SK-N-SH (cell line): Measurements from ENCODE around the gene MGAT5. TPM values are rescaled to one million over a fixed set of nuclear protein-coding genes. Genes with fewer than 3 reads are reported as not detected.

Experiments
- CTCF ChIA-PET: fragments of 300-600, 350-600 bp; formaldehyde crosslinking; extraction: SDS; loops from one replicate; lab custom pipeline; 2021; lab: Yijun Ruan, JAX
- POLR2A ChIA-PET: fragments of 350-600 bp; sonication (Branson Sonifier 250); formaldehyde crosslinking; extraction: SDS; loops from one replicate; lab custom pipeline; 2020; ENCODE audit warnings: antibody characterized with exemption, inconsistent platforms; lab: Yijun Ruan, JAX
- DNase-seq: peaks from one replicate; pipeline ENCODE4 v3.0.0; 2012
- H2AFZ ChIP-seq: fragments of 200-600 bp; sonication (generic); 2 replicates; pipeline ENCODE4 v1.8.1; 2016; ENCODE audit warnings: antibody characterized with exemption, mild to moderate bottlenecking, low read depth
- H3F3A ChIP-seq: fragments of 200-600 bp; sonication (generic); replicated peaks from 2 replicates; pipeline ENCODE3; 2016; ENCODE audit warnings: antibody characterized with exemption, mild to moderate bottlenecking; ENCODE audit not compliant: insufficient read depth
- H3K27ac ChIP-seq, 2 experiments: fragments of 200-500 bp in 1 of 2; fragments of 200-600 bp in 1 of 2; sonication (Bioruptor generic) in 1 of 2; sonication (generic), shearing (Covaris generic) in 1 of 2; 2 replicates each; pipeline versions ENCODE4 v1.5.1 to v1.6.1; 2014 to 2016; ENCODE audit warnings: low read depth in 2 of 2, inconsistent platforms in 1 of 2, low read length in 1 of 2, mild to moderate bottlenecking in 1 of 2, mixed read lengths in 1 of 2
- H3K27me3 ChIP-seq: fragments of 200-600 bp; sonication (generic), shearing (Covaris generic); 2 replicates; pipeline ENCODE4 v1.6.1; 2016; ENCODE audit warnings: mixed run types; ENCODE audit not compliant: insufficient read depth
- H3K36me3 ChIP-seq, 2 experiments: fragments of 200-500 bp in 1 of 2; fragments of 200-600 bp in 1 of 2; sonication (Bioruptor generic) in 1 of 2; sonication (generic) in 1 of 2; replicated peaks in 1 of 2; 2 replicates each; pipeline versions ENCODE3 to v1.5.1; 2014 to 2016; ENCODE audit warnings: low read length in 1 of 2, mild to moderate bottlenecking in 1 of 2; ENCODE audit not compliant: insufficient read depth in 2 of 2, control insufficient read depth in 1 of 2
- H3K4me1 ChIP-seq, 2 experiments: fragments of 200-500 bp in 1 of 2; fragments of 200-600 bp in 1 of 2; sonication (Bioruptor generic) in 1 of 2; sonication (generic), shearing (Covaris generic) in 1 of 2; 2 replicates each; pipeline versions ENCODE4 v1.5.1 to v1.6.1; 2014 to 2016; ENCODE audit warnings: low read depth in 1 of 2, low read length in 1 of 2, mixed run types in 1 of 2; ENCODE audit not compliant: insufficient read depth in 2 of 2, control insufficient read depth in 1 of 2
- H3K4me2 ChIP-seq: fragments of 200-600 bp; sonication (generic), shearing (Covaris generic); 2 replicates; pipeline ENCODE4 v1.6.1; 2017; ENCODE audit warnings: mixed run types
- H3K4me3 ChIP-seq, 2 experiments: fragments of 200-500 bp in 1 of 2; fragments of 200-600 bp in 1 of 2; sonication (Bioruptor generic) in 1 of 2; sonication (generic), shearing (Covaris generic) in 1 of 2; 2 replicates each; pipeline versions ENCODE4 v1.5.1 to v1.8.1; 2014 to 2016; ENCODE audit warnings: low read depth in 2 of 2, inconsistent platforms in 1 of 2, low read length in 1 of 2, mild to moderate bottlenecking in 1 of 2, mixed read lengths in 1 of 2, moderate library complexity in 1 of 2
- H3K79me2 ChIP-seq: fragments of 200-600 bp; sonication (generic); 2 replicates; pipeline ENCODE4 v1.8.1; 2017; ENCODE audit warnings: mild to moderate bottlenecking; ENCODE audit not compliant: insufficient read depth
- H3K9ac ChIP-seq: fragments of 200-600 bp; sonication (generic); 2 replicates; pipeline ENCODE4 v1.6.1; 2017; ENCODE audit warnings: mixed run types
- H3K9me2 ChIP-seq: fragments of 200-600 bp; sonication (generic); 2 replicates; pipeline ENCODE4 v1.6.1; 2017; ENCODE audit warnings: mixed run types
- H3K9me3 ChIP-seq: fragments of 200-600 bp; sonication (generic); 2 replicates; pipeline ENCODE4 v1.6.1; 2017; ENCODE audit warnings: mixed run types, mild to moderate bottlenecking, moderate library complexity
- H4K20me1 ChIP-seq: fragments of 200-600 bp; sonication (generic); 2 replicates; pipeline ENCODE4 v1.6.1; 2017; ENCODE audit warnings: mild to moderate bottlenecking, mixed run types; ENCODE audit not compliant: insufficient read depth
- CHD2 ChIP-seq: fragments of 150-350 bp; IDR thresholded peaks from 2 replicates; pipeline ENCODE4 v1.6.1; 2018; ENCODE audit warnings: low read length; ENCODE audit not compliant: partially characterized antibody
- EP300 ChIP-seq, 2 experiments: IDR thresholded peaks; 2 replicates each; pipeline versions ENCODE4 v1.4.0 to v1.6.1; 2012; ENCODE audit warnings: borderline replicate concordance in 1 of 2, low read depth in 1 of 2, low read length in 1 of 2
- EZH2phosphoT487 ChIP-seq: fragments of 200-600 bp; sonication (generic); IDR thresholded peaks from 2 replicates; pipeline ENCODE4 v1.6.1; 2017; ENCODE audit warnings: low read depth, mixed run types, mild to moderate bottlenecking, antibody characterized with exemption, moderate library complexity, borderline replicate concordance
- FOSL2 ChIP-seq: IDR thresholded peaks from 2 replicates; pipeline ENCODE4 v1.4.0; 2012; ENCODE audit warnings: low read depth, mild to moderate bottlenecking, moderate library complexity, borderline replicate concordance
- FOXM1 ChIP-seq: IDR thresholded peaks from 2 replicates; pipeline ENCODE4 v1.4.0; 2012; ENCODE audit warnings: low read depth, mild to moderate bottlenecking
- GABPA ChIP-seq: IDR thresholded peaks from 2 replicates; pipeline ENCODE4 v1.4.0; 2012; ENCODE audit warnings: low read depth, mild to moderate bottlenecking
- GATA2 ChIP-seq: sonication (generic); formaldehyde crosslinking; IDR thresholded peaks from 2 replicates; pipeline ENCODE4 v1.5.0; 2020; ENCODE audit warnings: mild to moderate bottlenecking, missing genetic modification reagents
- NFIC ChIP-seq: IDR thresholded peaks from 2 replicates; pipeline ENCODE4 v1.4.0; 2012; ENCODE audit warnings: borderline replicate concordance
- NRF1 ChIP-seq: IDR thresholded peaks from 2 replicates; pipeline ENCODE4 v1.6.1; 2012; ENCODE audit warnings: low read depth, mild to moderate bottlenecking, low read length
- PBX3 ChIP-seq: IDR thresholded peaks from 2 replicates; pipeline ENCODE4; 2012
- RCOR1 ChIP-seq: fragments of 150-350 bp; IDR thresholded peaks from 2 replicates; pipeline ENCODE4 v1.6.1; 2017; ENCODE audit warnings: antibody characterized with exemption, low read length
- RFX5 ChIP-seq: IDR thresholded peaks from 2 replicates; pipeline ENCODE4 v1.6.1; 2012; ENCODE audit warnings: mild to moderate bottlenecking, improper control_type of control experiment, low read length
- RXRA ChIP-seq: IDR thresholded peaks from 2 replicates; pipeline ENCODE4 v1.4.0; 2012; ENCODE audit warnings: low read depth, mild to moderate bottlenecking, borderline replicate concordance
- TAF1 ChIP-seq: IDR thresholded peaks from 2 replicates; pipeline ENCODE4 v1.6.1; 2012; ENCODE audit warnings: low read depth, mild to moderate bottlenecking, low read length, moderate library complexity, borderline replicate concordance
- TCF12 ChIP-seq: IDR thresholded peaks from 2 replicates; pipeline ENCODE4 v1.4.0; 2012
- TEAD4 ChIP-seq: IDR thresholded peaks from 2 replicates; pipeline ENCODE4 v1.4.0; 2012; ENCODE audit warnings: mild to moderate bottlenecking, borderline replicate concordance; ENCODE audit not compliant: insufficient read depth
- YY1 ChIP-seq: IDR thresholded peaks from 2 replicates; pipeline ENCODE4 v1.4.0; 2012; ENCODE audit warnings: low read depth, mild to moderate bottlenecking
- ZBTB33 ChIP-seq: IDR thresholded peaks from 2 replicates; pipeline ENCODE4 v1.4.0; 2012; ENCODE audit warnings: low read depth, borderline replicate concordance
- WGBS: methylation state at CpG from one replicate; pipeline ENCODE4 v1.1.6; 2017; ENCODE audit warnings: low lambda C conversion rate; 5-methylcytosine and 5-hydroxymethylcytosine counted together
- polyA plus RNA-seq, 3 experiments: library from polyadenylated mRNA; depleted of rRNA; stranded (reverse); fragments of >200 nt; gene quantifications; 2 replicates each; pipeline ENCODE4 v1.2.3, GENCODE V29; 2012
- TF ChIP-seq, protein P1 (sequence below): fragments of 200-600 bp; sonication (generic); IDR thresholded peaks from 2 replicates; pipeline ENCODE4 v1.6.1; 2017; ENCODE audit warnings: antibody characterized with exemption, mild to moderate bottlenecking, moderate library complexity
- TF ChIP-seq, protein P2 (sequence below): fragments of 150-350 bp; IDR thresholded peaks from 2 replicates; pipeline ENCODE4 v1.6.1; 2016; ENCODE audit warnings: mild to moderate bottlenecking, low read depth, low read length
- TF ChIP-seq, protein P3 (sequence below): IDR thresholded peaks from 2 replicates; pipeline ENCODE4 v1.4.0; 2012; ENCODE audit warnings: low read depth

MGAT5 gene
- polyA plus RNA-seq, 1 of the 3 experiments (the other 2 are of a cell fraction) = 18.2 TPM

DNA sequence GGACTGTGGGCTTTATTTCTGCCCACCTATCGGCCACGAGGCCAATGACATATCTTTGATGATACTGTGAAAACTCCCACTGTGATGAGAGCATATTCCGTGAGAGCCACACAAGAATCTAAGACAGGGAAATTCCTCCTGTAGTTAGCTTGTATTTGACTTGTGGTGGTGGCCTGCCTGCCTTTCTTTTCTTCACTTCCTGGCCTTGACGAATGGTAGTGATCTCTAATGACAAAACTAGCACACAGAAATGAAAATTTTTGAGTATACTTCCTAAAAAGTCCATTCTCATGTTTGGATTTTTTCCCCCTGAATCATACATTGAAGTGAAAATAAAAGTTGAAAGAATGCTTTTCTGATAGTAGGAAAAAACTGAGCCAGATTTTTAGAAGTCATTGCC, 94.4 kb downstream of the MGAT5 start (continued):
- TF ChIP-seq RCOR1 = no peak
- no peak for TF ChIP-seq TCF12
- no peak for TF ChIP-seq PBX3

DNA sequence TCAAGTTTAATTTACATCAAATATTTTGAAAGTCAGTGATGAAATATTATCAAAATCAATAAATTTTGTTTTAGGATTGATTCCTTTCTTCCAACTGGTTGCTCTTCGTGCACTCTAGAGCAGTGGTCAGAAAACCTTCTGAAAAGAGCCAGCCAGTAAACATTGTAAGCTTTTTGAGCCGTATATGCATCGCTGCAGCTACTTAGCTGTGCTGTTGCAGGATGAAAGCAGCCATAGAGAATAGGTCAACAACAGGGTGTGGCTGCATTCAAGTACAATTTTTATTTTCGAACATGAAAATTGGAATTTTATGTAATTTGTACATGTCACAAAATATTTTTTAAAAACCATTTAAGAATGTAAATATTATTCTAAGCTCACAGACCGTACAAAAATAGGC, 94.9 kb downstream of the MGAT5 start:
- Histone ChIP-seq H3K9ac (no peak overlapping the region), H3K27me3 (no peaks in the 10 kb centered on the region), H3K4me2 (no peak overlapping the region)
- CTCF ChIA-PET = interaction anchor here (1.0 to 4.0 kb wide), 6 partner anchors 10 to 230 kb away, joined by 3 to 14 read pairs (median 6); no protein-coding TSS in a partner anchor
- whole genome bisulfite sequencing = 87% methylated on average over 5 of the region's 5 CpGs
- no peak for DNase-seq
- no peak for TF ChIP-seq TAF1
- no peak for TF ChIP-seq PBX3
- TF ChIP-seq EP300 (IDR thresholded peaks at IDR 0.05; ENCODE audit: borderline replicate concordance in 1 of 2, low read depth in 1 of 2, low read length in 1 of 2) = no peak
- TF ChIP-seq RXRA = no peak
- no peak for TF ChIP-seq RCOR1
- TF ChIP-seq, protein P1, sequence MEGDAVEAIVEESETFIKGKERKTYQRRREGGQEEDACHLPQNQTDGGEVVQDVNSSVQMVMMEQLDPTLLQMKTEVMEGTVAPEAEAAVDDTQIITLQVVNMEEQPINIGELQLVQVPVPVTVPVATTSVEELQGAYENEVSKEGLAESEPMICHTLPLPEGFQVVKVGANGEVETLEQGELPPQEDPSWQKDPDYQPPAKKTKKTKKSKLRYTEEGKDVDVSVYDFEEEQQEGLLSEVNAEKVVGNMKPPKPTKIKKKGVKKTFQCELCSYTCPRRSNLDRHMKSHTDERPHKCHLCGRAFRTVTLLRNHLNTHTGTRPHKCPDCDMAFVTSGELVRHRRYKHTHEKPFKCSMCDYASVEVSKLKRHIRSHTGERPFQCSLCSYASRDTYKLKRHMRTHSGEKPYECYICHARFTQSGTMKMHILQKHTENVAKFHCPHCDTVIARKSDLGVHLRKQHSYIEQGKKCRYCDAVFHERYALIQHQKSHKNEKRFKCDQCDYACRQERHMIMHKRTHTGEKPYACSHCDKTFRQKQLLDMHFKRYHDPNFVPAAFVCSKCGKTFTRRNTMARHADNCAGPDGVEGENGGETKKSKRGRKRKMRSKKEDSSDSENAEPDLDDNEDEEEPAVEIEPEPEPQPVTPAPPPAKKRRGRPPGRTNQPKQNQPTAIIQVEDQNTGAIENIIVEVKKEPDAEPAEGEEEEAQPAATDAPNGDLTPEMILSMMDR = no peak
- no peak for TF ChIP-seq NFIC
- TF ChIP-seq GATA2 (CRISPR knock-in tag) = no peak
- no peak for TF ChIP-seq YY1
- no peak for TF ChIP-seq RFX5
- no peak for TF ChIP-seq EZH2phosphoT487
- TF ChIP-seq ZBTB33 = no peak
- no peak for TF ChIP-seq FOXM1
- TF ChIP-seq CHD2 = no peak
- TF ChIP-seq GABPA = no peak
- TF ChIP-seq TEAD4 = no peak
- TF ChIP-seq FOSL2 = no peak
- TF ChIP-seq NRF1 = no peak
- TF ChIP-seq, protein P2, sequence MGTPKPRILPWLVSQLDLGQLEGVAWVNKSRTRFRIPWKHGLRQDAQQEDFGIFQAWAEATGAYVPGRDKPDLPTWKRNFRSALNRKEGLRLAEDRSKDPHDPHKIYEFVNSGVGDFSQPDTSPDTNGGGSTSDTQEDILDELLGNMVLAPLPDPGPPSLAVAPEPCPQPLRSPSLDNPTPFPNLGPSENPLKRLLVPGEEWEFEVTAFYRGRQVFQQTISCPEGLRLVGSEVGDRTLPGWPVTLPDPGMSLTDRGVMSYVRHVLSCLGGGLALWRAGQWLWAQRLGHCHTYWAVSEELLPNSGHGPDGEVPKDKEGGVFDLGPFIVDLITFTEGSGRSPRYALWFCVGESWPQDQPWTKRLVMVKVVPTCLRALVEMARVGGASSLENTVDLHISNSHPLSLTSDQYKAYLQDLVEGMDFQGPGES = no peak
- TF ChIP-seq, protein P3, sequence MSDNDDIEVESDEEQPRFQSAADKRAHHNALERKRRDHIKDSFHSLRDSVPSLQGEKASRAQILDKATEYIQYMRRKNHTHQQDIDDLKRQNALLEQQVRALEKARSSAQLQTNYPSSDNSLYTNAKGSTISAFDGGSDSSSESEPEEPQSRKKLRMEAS = no peak
- TF ChIP-seq, all 33 proteins: peak for 0
- H3K27ac ChIP-seq = peak overlapping the region; percentile 11 to 92; a peak in 3 of 4 replicates
- H3K79me2 ChIP-seq = no peaks in the 10 kb centered on the region
- no peaks in the 10 kb centered on the region for H3F3A ChIP-seq
- no peak overlapping the region for H2AFZ ChIP-seq
- POLR2A ChIA-PET = interaction anchor here (1.0 kb wide), 1 partner anchor 13 kb away, joined by 3 read pairs; no protein-coding TSS in a partner anchor
- no peaks in the 10 kb centered on the region for H4K20me1 ChIP-seq
- H3K9me3 ChIP-seq = no peaks in the 10 kb centered on the region
- H3K4me3 ChIP-seq = no peak overlapping the region
- H3K9me2 ChIP-seq = no peaks in the 10 kb centered on the region
- H3K36me3 ChIP-seq = peaks cover 18 to 20% of the 10 kb centered on the region in 2 experiments
- peaks cover 9 to 29% of the 10 kb centered on the region in 2 experiments; a peak in 2 of 4 replicates for H3K4me1 ChIP-seq
